HCT116 (cell line): Measurements from ENCODE around the gene TERF2IP.

Experiments
- CBX3 ChIP-seq: IDR thresholded peaks from 2 replicates; pipeline ENCODE4 v1.6.1; 2012; ENCODE audit warnings: low read depth
- CEBPB ChIP-seq: IDR thresholded peaks from 2 replicates; pipeline ENCODE4 v1.6.1; 2012; ENCODE audit warnings: low read depth
- CTCF ChIP-seq, 3 experiments: fragments of 200-600 bp in 1 of 3; sonication (generic) in 1 of 3; IDR thresholded peaks in 2 of 3; conservative IDR thresholded peaks in 1 of 3; 2 replicates each; pipeline ENCODE4 v1.5.1; 2012 to 2017; ENCODE audit warnings: low read depth in 2 of 3, low read length in 2 of 3, antibody characterized with exemption in 1 of 3, borderline replicate concordance in 1 of 3, control low read depth in 1 of 3, mild to moderate bottlenecking in 1 of 3, mixed read lengths in 1 of 3, mixed run types in 1 of 3, moderate library complexity in 1 of 3; ENCODE audit not compliant: insufficient read depth in 1 of 3
- EZH2 ChIP-seq: fragments of 200-600 bp; sonication (generic); IDR thresholded peaks from 2 replicates; pipeline ENCODE4 v1.6.1; 2017; ENCODE audit warnings: antibody characterized with exemption, mixed run types
- FOSL1 ChIP-seq: IDR thresholded peaks from 2 replicates; pipeline ENCODE4 v1.6.1; 2012; ENCODE audit warnings: low read depth
- JUND ChIP-seq: IDR thresholded peaks from 2 replicates; pipeline ENCODE4 v1.6.1; 2012
- POLR2A ChIP-seq: IDR thresholded peaks from 2 replicates; pipeline ENCODE4 v1.7.0; 2011; ENCODE audit warnings: borderline replicate concordance; ENCODE audit not compliant: insufficient read depth, insufficient read length; ENCODE audit errors: extremely low read depth
- POLR2AphosphoS5 ChIP-seq: IDR thresholded peaks from 2 replicates; pipeline ENCODE4 v1.6.1; 2011; ENCODE audit warnings: mild to moderate bottlenecking, low read depth, low read length, moderate library complexity
- REST ChIP-seq: IDR thresholded peaks from 2 replicates; pipeline ENCODE4 v1.6.1; 2012; ENCODE audit warnings: low read depth
- SRF ChIP-seq: IDR thresholded peaks from 2 replicates; pipeline ENCODE4 v1.6.1; 2012; ENCODE audit warnings: low read depth
- ZFX ChIP-seq: fragments of 450-650 bp; IDR thresholded peaks from 2 replicates; pipeline ENCODE4 v1.6.1; 2017

DNA sequence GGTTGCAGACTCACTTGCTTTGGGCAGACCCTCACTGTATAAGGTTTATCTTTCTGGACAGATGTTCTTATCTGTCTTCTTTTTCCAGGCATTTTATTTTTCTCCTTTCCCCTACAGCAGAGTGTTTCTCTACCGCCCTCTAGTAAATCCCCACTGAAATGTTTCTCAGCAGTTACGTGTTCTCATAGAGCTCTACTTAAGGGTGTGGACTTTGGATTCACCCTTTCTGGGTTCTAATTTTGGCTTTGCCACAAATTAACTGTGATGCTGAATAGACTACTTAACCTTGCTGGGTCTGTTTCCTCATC is 26.4 kb upstream of the TERF2IP start:
- TF ChIP-seq CTCF (IDR thresholded peaks at IDR 0.05 in 2 of 3, conservative IDR thresholded peaks at IDR 0.05 in 1 of 3; ENCODE audit: borderline replicate concordance in 1 of 3, insufficient read depth in 1 of 3, low read depth in 2 of 3, low read length in 2 of 3) (peak; percentile 45 to 58 (median 47); a peak in 5 of 6 replicates), FOSL1 (no peak), REST (no peak), ZFX (no peak), CEBPB (no peak; the same call in 1 of the 2 replicates), SRF (no peak), POLR2A (no peak), CBX3 (no peak), EZH2 (no peak), JUND (no peak), POLR2AphosphoS5 (no peak)
